ENCODE measurements around the gene SPRN. TPM values are rescaled to one million over a fixed set of nuclear protein-coding genes. Genes with fewer than 3 reads are reported as not detected.
A peak's percentile ranks its signal among the peaks of the same experiment; 100 is the strongest.

The SPRN gene
- total RNA-seq, 2 experiments from 2014 or later: not detected

DNA sequence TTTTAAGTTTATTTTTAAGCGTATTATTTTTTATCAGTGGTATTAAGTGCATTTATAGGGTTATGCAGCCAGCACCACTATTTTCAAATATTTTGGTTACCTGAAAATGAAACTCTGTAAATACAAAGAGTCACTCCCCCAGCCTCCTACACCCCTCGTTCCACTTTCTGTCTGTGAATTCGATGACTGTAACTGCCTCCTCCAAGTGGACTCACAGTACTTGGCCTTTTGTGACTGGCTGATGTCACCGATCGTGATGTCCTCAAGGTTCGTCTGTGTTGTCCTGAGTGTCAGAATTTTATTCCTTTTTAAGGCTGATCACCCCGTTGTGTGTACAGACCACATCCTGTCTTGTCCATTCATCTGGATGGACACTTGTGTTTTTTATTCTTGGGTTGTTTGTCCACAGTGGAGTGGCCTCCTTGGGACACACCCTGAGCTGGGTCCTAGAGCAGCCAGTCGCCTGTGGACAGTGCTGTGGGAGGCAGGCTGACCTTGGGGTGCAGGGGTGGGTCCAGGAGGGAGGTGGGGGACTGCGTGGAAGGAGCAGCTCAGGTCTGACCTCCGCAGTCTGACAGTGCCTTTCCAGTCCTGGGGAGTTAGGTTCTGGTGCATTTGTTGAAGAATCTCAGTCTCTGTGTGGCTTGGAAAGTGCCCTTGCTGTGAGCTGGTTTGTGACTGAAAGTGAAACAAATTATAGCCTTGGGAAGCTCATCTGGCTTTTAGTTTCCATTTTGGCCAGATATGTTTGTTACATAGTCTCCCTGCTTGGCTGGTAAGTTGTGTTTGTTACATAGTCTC lies 23.6 kb downstream of the SPRN start:
- DNase-seq (no peak), ATAC-seq (peak; percentile 63)
- ChIA-PET POLR2A (interaction anchor here (1.2 kb wide), 1 partner anchor 11 kb away, joined by 3 read pairs; no protein-coding TSS in a partner anchor), CTCF (interaction anchor here (1.1 to 1.5 kb wide), 4 partner anchors 10 to 71 kb away, joined by 3 to 6 read pairs (median 4); no protein-coding TSS in a partner anchor)
- Mint-ChIP-seq H3K4me3 (no peak overlapping the region), H3K27ac (peak overlapping the region; percentile 74), H3K9me3 (no peaks in the 10 kb centered on the region), H3K27me3 (no peaks in the 10 kb centered on the region), H3K4me1 (ENCODE audit: low read depth) (peaks cover 53% of the 10 kb centered on the region), H3K36me3 (ENCODE audit: low read depth) (peaks cover 67% of the 10 kb centered on the region)
- TF ChIP-seq, protein P1, sequence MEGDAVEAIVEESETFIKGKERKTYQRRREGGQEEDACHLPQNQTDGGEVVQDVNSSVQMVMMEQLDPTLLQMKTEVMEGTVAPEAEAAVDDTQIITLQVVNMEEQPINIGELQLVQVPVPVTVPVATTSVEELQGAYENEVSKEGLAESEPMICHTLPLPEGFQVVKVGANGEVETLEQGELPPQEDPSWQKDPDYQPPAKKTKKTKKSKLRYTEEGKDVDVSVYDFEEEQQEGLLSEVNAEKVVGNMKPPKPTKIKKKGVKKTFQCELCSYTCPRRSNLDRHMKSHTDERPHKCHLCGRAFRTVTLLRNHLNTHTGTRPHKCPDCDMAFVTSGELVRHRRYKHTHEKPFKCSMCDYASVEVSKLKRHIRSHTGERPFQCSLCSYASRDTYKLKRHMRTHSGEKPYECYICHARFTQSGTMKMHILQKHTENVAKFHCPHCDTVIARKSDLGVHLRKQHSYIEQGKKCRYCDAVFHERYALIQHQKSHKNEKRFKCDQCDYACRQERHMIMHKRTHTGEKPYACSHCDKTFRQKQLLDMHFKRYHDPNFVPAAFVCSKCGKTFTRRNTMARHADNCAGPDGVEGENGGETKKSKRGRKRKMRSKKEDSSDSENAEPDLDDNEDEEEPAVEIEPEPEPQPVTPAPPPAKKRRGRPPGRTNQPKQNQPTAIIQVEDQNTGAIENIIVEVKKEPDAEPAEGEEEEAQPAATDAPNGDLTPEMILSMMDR (IDR thresholded peaks at IDR 0.05): no peak
- intact Hi-C loops (cut with micrococcal nuclease): no loop called here

DNA sequence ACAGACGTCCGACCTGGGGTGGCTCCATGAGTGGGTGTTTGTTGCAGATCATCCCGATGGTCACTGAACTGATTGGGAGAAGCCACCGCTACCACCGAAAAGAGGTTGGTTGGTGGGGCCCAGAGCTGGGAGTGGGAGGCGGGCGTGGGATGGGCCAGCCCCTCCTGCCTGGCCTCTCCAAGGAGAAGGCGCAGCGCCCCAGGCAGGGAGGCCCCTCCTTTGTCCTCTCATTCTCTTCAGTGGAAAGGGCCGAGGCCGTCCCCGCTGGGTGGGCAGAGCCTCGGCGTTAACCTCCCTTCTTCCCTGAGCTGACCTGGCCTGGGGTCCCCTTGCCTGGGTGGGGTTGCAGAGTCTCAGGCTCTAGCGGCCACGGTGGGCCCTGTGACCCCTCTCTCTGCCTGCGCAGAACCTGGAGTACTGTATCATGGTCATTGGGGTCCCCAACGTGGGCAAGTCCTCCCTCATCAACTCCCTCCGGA lies 25.3 kb downstream of the SPRN start:
- H3K36me3 Mint-ChIP-seq (ENCODE audit: low read depth): peaks cover 63% of the 10 kb centered on the region
- intact Hi-C loops (cut with micrococcal nuclease): no loop called here
- no peaks in the 10 kb centered on the region for H3K9me3 Mint-ChIP-seq
- no peak overlapping the region for H3K27ac Mint-ChIP-seq
- CTCF ChIA-PET: no interaction called here
- no peak overlapping the region for H3K4me3 Mint-ChIP-seq
- POLR2A ChIA-PET: interaction anchor here (1.2 kb wide), 1 partner anchor 9 kb away, joined by 4 read pairs; no protein-coding TSS in a partner anchor
- H3K4me1 Mint-ChIP-seq (ENCODE audit: low read depth): peaks cover 50% of the 10 kb centered on the region
- ATAC-seq (no peak), DNase-seq (no peak)
- no peaks in the 10 kb centered on the region for H3K27me3 Mint-ChIP-seq
- TF ChIP-seq, protein P1 (IDR thresholded peaks at IDR 0.05): no peak

DNA sequence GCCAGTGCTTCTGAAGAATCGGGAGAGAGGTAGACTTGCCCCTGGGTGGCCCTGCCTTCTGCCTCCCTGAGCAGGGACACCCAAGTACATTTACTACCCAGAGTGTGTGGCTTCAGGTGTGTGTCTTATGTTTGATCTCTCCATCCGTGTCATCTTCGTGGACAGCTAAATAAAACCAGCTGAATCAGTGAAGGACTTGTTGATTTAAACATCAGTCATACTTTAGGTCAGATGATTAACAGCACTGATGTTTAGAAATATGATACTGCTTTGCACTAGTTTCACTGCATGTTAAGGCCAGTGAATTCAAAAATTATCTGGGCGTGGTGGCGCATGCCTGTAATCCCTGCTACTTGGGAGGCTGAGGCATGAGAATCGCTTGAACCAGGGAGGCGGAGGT lies 26.5 kb downstream of the SPRN start:
- Mint-ChIP-seq H3K27ac (peak overlapping the region; percentile 25), H3K36me3 (ENCODE audit: low read depth) (peaks cover 55% of the 10 kb centered on the region), H3K9me3 (no peaks in the 10 kb centered on the region)

DNA sequence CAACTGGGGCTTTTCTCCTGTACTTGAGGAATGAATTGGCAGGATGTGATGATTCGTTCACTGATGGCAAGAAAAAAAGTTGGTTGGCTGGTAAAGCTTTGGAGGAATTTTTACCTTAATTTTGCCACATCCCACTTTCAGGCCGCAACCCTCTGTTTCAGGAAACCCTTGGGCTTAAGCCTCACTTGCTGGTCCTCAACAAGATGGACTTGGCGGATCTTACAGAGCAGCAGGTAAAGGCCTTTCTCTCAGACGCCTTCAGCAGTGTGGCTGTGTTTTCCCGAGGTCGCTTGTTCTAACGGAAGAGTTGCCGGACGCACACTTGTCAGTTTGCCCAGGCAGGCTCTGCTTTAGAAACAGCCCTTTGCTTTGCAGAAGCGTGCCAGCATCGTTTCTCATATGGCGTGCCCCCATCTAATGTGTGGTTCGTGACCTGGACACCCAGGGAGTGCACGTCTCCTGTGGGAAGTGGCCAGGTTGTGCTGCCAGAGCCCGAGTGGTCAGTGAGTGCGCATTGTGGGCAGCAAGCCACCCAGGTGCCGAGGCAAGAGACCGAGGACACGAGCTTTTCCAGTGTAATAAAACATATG lies 28.3 kb downstream of the SPRN start:
- ChIA-PET CTCF (no interaction called here), POLR2A (interaction anchor here (1.0 kb wide), 1 partner anchor 15 kb away, joined by 3 read pairs; no protein-coding TSS in a partner anchor)
- peak overlapping the region; percentile 88 for H3K4me3 Mint-ChIP-seq
- no peaks in the 10 kb centered on the region for H3K9me3 Mint-ChIP-seq
- DNase-seq (no peak), ATAC-seq (no peak)
- no peak overlapping the region for H3K27ac Mint-ChIP-seq
- intact Hi-C loops (cut with micrococcal nuclease): no loop called here
- H3K27me3 Mint-ChIP-seq: no peaks in the 10 kb centered on the region
- TF ChIP-seq, protein P1 (IDR thresholded peaks at IDR 0.05): no peak
- H3K36me3 Mint-ChIP-seq (ENCODE audit: low read depth): peaks cover 45% of the 10 kb centered on the region
- peaks cover 54% of the 10 kb centered on the region for H3K4me1 Mint-ChIP-seq (ENCODE audit: low read depth)

More for the DNA sequence above, 26.5 kb downstream of the SPRN start:
- DNase-seq (no peak), ATAC-seq (no peak)
- TF ChIP-seq, protein P1 (IDR thresholded peaks at IDR 0.05): no peak
- H3K27me3 Mint-ChIP-seq: no peaks in the 10 kb centered on the region
- H3K4me1 Mint-ChIP-seq (ENCODE audit: low read depth): peaks cover 47% of the 10 kb centered on the region
- no peak overlapping the region for H3K4me3 Mint-ChIP-seq
- intact Hi-C loops (cut with micrococcal nuclease): no loop called here
- CTCF ChIA-PET: no interaction called here
- POLR2A ChIA-PET: no interaction called here
